NCI-H1048 (cell line): ENCODE results near the gene USP24.
A peak's percentile ranks its signal among the peaks of the same experiment; 100 is the strongest.
"Not testable (repeated sequence)": the region's sequence is repeated elsewhere in the genome, so short reads cannot be mapped to it uniquely, and the experiment has no call there.

ENCODE experiments used
- DNase-seq: peaks from one replicate; lab custom pipeline; 2025; lab: John Stamatoyannopoulos, UW

USP24 gene

DNA sequence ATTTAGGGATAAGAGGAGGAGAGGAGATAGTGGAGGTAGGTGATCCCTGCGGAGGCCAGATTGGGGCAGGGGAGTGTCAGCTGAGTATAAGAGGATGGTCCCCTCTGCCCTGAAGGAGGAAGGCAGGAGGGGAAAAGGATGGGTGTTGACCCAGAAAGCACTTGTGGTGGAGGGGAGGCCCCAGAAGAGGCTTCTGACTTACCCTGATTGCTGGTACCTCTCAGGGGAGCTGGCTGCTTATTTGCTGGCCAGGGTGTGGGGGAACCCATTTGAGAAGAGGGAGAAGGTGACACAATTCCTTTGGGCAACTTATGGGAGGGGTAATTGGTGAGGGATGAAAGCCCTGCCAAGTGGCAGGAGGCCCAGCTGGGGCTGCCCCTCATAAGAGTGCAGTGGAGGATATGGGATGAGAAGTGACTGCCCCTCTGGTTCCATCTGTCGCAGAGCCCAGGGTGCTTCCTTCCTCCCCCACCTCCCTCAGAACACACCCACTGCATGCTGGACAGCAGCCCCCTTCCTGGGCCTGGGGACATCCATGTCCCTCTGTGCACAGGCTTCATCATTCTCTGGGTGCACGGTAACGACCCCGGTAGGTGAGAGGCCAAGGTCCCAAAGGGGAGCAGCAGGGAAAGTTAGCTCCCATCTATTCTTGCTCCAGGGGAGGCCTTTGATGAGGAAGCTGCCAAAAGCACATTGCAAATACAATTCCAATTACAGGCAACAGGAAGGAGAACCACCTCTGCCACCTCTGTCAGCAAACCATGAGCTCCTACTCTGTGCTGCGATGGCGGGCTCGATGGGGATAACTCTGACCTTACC is 177.2 kb downstream of the USP24 start:
- no peak for DNase-seq

DNA sequence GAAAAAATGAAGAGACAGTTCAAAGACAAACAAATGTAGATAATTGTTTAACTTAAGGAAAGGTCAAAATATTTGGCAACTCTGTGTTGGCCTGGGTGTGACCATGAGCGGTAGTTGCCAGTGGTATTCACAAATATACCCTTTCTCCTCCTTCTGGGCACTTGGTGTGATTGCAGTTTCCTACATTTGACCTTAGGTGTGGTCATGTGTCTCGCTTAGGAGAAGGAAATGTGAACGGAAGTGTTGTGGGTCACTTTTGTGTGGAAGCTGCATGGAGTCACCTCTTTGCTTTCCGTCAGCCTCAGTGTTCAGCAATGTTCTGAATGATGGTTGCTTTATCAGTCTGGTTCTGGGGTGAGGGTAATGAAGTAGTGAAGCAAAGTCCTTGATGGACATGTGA is 179.3 kb downstream of the USP24 start:
- DNase-seq: no peak

DNA sequence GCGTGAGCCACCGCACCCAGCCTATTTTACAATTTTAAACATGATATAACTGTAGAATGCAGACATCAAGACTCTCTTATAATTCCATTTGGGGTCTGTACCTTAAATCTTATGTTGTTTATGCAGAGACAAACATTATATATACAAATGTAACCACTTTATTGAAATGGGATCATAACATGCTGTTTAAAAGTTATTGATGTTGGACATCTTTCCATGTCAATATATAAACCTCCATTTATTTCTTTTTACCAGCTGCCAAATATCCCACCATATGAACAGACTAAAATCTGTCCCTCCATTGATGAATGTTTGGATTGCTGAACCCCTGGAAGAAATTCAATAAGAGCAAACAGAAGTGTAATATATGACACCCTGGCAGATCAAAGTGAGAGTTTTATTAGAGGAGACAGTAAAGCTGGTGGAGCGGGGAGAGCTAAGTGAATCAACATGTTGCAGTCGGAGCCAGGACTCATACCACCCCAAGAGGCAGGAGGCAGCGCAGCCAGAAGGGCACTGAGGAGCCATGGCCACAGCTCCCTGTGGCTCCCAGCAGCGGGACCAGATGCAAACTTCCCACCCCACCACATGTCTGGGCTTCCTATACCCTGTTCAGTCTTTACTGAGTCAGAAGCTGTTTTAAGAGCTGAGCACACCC is 180.6 kb downstream of the USP24 start:
- DNase-seq: no peak

DNA sequence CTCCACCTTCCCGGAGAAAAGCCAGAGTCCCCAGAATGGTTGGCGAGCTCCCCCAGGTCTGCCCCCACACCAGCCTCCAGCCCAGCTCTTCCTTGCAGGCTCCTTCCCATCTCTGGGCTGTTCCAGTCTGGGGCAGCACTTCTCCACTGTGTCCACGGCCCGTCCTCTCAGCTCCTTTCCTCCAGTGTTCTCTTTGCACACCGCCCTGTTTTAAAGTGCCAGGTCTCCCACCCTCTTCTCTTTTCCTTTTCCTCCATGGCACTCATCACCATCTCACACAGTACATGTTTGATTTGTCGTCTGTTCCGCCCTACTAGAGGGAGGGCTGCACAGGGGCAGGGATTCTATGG is 181.9 kb downstream of the USP24 start:
- no peak for DNase-seq

- DNase-seq: not testable (repeated sequence)
These were observed 184.1 kb downstream of the USP24 start for GRCh38 chr1:55031098-55031497.

DNA sequence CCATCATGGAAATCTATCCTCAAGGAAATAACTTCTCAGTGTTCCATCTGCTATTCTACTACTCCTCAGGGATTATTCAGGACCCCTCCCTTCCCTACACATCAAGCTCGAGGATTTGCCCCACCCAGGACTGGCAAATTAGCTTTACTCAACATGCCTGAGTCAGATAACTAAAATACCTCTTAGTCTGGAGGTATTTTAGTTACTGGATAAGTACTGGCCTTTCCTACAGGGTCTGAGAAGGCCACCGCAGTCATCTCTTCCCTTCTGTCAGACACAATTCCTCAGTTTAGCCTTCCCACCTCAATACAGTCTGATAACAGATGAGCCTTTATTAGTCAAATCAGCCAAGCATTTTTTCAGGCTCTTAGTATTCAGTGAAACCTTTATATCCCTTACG is 188.5 kb downstream of the USP24 start:
- not testable (repeated sequence) for DNase-seq

- DNase-seq: not testable (repeated sequence)
These were observed 191.0 kb downstream of the USP24 start for GRCh38 chr1:55024163-55024562.

GRCh38 chr1:55021942-55022546 is 193.1 kb downstream of the USP24 start:
- DNase-seq: peak; percentile 64

- DNase-seq: no peak
These were observed 196.8 kb downstream of the USP24 start for GRCh38 chr1:55018395-55018794.
